ENCODE measurements around the gene NCK2.

DNA sequence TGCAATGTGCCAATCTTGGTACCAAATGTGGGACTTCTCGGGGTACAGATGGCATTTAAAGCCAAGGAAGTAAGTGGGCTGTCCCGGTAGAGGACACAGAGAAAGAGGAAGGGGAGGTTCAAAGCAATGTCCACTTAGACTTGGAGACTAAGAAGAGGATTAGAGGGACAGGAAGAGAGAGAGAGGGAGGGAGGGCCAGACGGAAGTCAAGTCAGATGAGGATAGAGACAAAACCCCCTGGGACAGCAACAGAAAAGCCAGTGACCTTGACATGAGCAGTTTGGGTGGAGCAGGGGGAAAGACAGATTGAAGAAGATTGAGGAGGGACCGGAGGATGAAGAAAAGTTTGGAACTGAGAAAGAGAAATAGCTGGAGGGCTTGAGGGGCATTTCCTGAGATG is 164.5 kb downstream of the NCK2 start:
- no peak for TF ChIP-seq POLR2A (IDR thresholded peaks at IDR 0.05)
- TF ChIP-seq, protein P1, sequence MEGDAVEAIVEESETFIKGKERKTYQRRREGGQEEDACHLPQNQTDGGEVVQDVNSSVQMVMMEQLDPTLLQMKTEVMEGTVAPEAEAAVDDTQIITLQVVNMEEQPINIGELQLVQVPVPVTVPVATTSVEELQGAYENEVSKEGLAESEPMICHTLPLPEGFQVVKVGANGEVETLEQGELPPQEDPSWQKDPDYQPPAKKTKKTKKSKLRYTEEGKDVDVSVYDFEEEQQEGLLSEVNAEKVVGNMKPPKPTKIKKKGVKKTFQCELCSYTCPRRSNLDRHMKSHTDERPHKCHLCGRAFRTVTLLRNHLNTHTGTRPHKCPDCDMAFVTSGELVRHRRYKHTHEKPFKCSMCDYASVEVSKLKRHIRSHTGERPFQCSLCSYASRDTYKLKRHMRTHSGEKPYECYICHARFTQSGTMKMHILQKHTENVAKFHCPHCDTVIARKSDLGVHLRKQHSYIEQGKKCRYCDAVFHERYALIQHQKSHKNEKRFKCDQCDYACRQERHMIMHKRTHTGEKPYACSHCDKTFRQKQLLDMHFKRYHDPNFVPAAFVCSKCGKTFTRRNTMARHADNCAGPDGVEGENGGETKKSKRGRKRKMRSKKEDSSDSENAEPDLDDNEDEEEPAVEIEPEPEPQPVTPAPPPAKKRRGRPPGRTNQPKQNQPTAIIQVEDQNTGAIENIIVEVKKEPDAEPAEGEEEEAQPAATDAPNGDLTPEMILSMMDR (IDR thresholded peaks at IDR 0.05), result no peak

Data from esophagus squamous epithelium (tissue), 4 donors.